ENCODE results near the gene PIK3R2. TPM values are rescaled to one million over a fixed set of nuclear protein-coding genes. Genes with fewer than 3 reads are reported as not detected.

PIK3R2 gene
- total RNA-seq, 1 experiment from 2014 or later = 42.8 TPM

DNA sequence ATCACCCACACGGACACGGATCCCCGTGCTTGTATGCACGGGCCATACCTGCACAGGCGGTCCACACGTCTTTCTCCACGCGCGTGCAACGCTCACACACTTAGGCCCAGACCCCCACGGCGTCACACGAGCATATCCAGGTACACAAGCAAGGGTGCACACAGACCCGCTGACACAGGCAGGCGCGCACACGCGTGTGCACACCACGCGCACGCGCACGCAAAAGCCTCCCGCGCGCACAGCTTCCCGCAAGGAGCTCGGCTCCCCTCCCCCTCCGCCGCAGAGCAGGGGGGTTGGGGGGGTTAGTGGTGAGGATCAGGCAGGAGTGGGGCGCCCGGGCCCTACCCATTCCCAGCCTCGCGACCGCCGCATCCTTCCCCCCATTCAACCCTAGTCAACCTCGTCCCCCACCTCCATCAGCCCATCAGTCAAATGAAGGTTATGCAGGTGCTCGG is 50.5 kb downstream of the PIK3R2 start:
- Histone ChIP-seq H2BK15ac (ENCODE audit: low read depth, low read length) (no peak overlapping the region), H4K8ac (replicated peaks; ENCODE audit: insufficient read length, low read depth, low read length) (no peak overlapping the region), H3K79me2 (ENCODE audit: insufficient read depth, low read length) (no peaks in the 10 kb centered on the region; the same call in 1 of the 2 replicates), H3K4me1 (ENCODE audit: insufficient read depth, low read length) (no peaks in the 10 kb centered on the region), H3K18ac (ENCODE audit: insufficient read length, low read depth, low read length) (no peak overlapping the region), H2AFZ (ENCODE audit: low read length) (no peak overlapping the region), H3K79me1 (ENCODE audit: insufficient read depth, low read depth, low read length, poor library complexity, severe bottlenecking) (no peaks in the 10 kb centered on the region), H2AK5ac (ENCODE audit: insufficient read length, low read length) (no peak overlapping the region), H4K20me1 (ENCODE audit: control insufficient read depth, insufficient read depth, insufficient read length) (peaks cover 4% of the 10 kb centered on the region), H3K56ac (ENCODE audit: insufficient read length, low read depth, low read length) (no peak overlapping the region), H3K27me3 (ENCODE audit: insufficient read depth, low read length) (no peaks in the 10 kb centered on the region), H2BK12ac (ENCODE audit: insufficient read length, low read depth, low read length) (no peak overlapping the region), H3K27ac (ENCODE audit: insufficient read length, low read depth, low read length) (no peak overlapping the region), H4K91ac (ENCODE audit: insufficient read length, low read depth, low read length) (no peak overlapping the region), H3K23ac (ENCODE audit: insufficient read length, low read depth, low read length) (no peak overlapping the region), H3K9me3 (ENCODE audit: control insufficient read depth, low read depth, low read length) (no peaks in the 10 kb centered on the region), H3K9ac (ENCODE audit: extremely low read depth, insufficient read length, low read length) (peak overlapping the region; percentile 3), H3K14ac (ENCODE audit: insufficient read depth, low read length) (no peak overlapping the region; the same call in 1 of the 2 replicates), H2BK5ac (ENCODE audit: insufficient read length, low read length) (no peak overlapping the region), H3K4ac (ENCODE audit: low read depth, low read length) (no peak overlapping the region), H4K5ac (ENCODE audit: insufficient read length, low read depth, low read length) (no peak overlapping the region), H3K4me2 (ENCODE audit: insufficient read depth, insufficient read length, low read length) (peak overlapping the region; percentile 77), H2BK120ac (ENCODE audit: low read depth, low read length, poor library complexity, severe bottlenecking) (no peak overlapping the region), H2BK20ac (ENCODE audit: low read depth, low read length, poor library complexity, severe bottlenecking) (no peak overlapping the region), H3T11ph (ENCODE audit: low read length) (no peak overlapping the region), H3K23me2 (ENCODE audit: insufficient read length, low read depth, low read length, poor library complexity, severe bottlenecking) (peaks cover 18% of the 10 kb centered on the region)
- peaks cover 3% of the 10 kb centered on the region; the same call in 1 of the 2 replicates for H3K27me3 Mint-ChIP-seq (ENCODE audit: low read depth)
- peaks cover 16 to 29% (median 22%) of the 10 kb centered on the region in 3 experiments; a peak in 6 of 7 replicates for H3K36me3 Mint-ChIP-seq (ENCODE audit: insufficient read depth in 1 of 3, low read depth in 3 of 3)
- peak overlapping the region; percentile 80 to 97 for H3K4me3 Mint-ChIP-seq
- peaks cover 0 to 2% of the 10 kb centered on the region in 2 experiments; a peak in 1 of 5 replicates for H3K9me3 Mint-ChIP-seq
- WGBS (ENCODE audit: extremely low coverage, insufficient read length, low lambda C conversion rate) = no CpG with 5 or more reads among the region's 38 CpGs
- H3K27ac Mint-ChIP-seq = peak overlapping the region; percentile 79 to 93 (median 83); a peak in 6 of 7 replicates
- H3K4me1 Mint-ChIP-seq = peaks cover 7 to 30% of the 10 kb centered on the region in 2 experiments
- DNase-seq = no peak
- TF ChIP-seq, protein P1, sequence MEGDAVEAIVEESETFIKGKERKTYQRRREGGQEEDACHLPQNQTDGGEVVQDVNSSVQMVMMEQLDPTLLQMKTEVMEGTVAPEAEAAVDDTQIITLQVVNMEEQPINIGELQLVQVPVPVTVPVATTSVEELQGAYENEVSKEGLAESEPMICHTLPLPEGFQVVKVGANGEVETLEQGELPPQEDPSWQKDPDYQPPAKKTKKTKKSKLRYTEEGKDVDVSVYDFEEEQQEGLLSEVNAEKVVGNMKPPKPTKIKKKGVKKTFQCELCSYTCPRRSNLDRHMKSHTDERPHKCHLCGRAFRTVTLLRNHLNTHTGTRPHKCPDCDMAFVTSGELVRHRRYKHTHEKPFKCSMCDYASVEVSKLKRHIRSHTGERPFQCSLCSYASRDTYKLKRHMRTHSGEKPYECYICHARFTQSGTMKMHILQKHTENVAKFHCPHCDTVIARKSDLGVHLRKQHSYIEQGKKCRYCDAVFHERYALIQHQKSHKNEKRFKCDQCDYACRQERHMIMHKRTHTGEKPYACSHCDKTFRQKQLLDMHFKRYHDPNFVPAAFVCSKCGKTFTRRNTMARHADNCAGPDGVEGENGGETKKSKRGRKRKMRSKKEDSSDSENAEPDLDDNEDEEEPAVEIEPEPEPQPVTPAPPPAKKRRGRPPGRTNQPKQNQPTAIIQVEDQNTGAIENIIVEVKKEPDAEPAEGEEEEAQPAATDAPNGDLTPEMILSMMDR (conservative IDR thresholded peaks at IDR 0.05) = no peak

Measured in H9 (cell line).